GM21526 (cell line): ENCODE data around the gene HS3ST2.
"Not testable (repeated sequence)": the region's sequence is repeated elsewhere in the genome, so short reads cannot be mapped to it uniquely, and the experiment has no call there.

Source experiments
- ATAC-seq: cut with Tn5 transposase; IDR thresholded peaks from one replicate; pipeline ENCODE4 v1.9.1; 2021; ENCODE audit warnings: moderate library complexity; ENCODE audit not compliant: unreplicated experiment, low FRiP score

HS3ST2 gene

GRCh38 chr16:22810226-22810625 lies 3.7 kb upstream of the HS3ST2 start:
- ATAC-seq: no peak

GRCh38 chr16:22813223-22813947 lies 577 bp upstream of the HS3ST2 start:
- no peak for ATAC-seq

- no peak for ATAC-seq
Observed at GRCh38 chr16:22814711-22815105, 746 bp downstream of the HS3ST2 start.

GRCh38 chr16:22815863-22816262 lies 1.9 kb downstream of the HS3ST2 start:
- ATAC-seq: no peak

GRCh38 chr16:22816475-22816874 lies 2.5 kb downstream of the HS3ST2 start:
- no peak for ATAC-seq

GRCh38 chr16:22818736-22819135 lies 4.8 kb downstream of the HS3ST2 start:
- not testable (repeated sequence) for ATAC-seq

- ATAC-seq: no peak
Observed at GRCh38 chr16:22838681-22839080, 24.7 kb downstream of the HS3ST2 start.

- not testable (repeated sequence) for ATAC-seq
Observed at GRCh38 chr16:22842031-22842430, 28.1 kb downstream of the HS3ST2 start.

- ATAC-seq: no peak
Observed at GRCh38 chr16:22843122-22843521, 29.2 kb downstream of the HS3ST2 start.

GRCh38 chr16:22843856-22844255 lies 29.9 kb downstream of the HS3ST2 start:
- ATAC-seq: no peak

GRCh38 chr16:22844416-22844815 lies 30.5 kb downstream of the HS3ST2 start:
- ATAC-seq: no peak

GRCh38 chr16:22847100-22847499 lies 33.1 kb downstream of the HS3ST2 start:
- no peak for ATAC-seq

- ATAC-seq: no peak
Observed at GRCh38 chr16:22847690-22848089, 33.7 kb downstream of the HS3ST2 start.

- no peak for ATAC-seq
Observed at GRCh38 chr16:22848451-22848850, 34.5 kb downstream of the HS3ST2 start.

GRCh38 chr16:22849517-22849916 lies 35.6 kb downstream of the HS3ST2 start:
- no peak for ATAC-seq

- ATAC-seq: no peak
Observed at GRCh38 chr16:22855231-22855630, 41.3 kb downstream of the HS3ST2 start.

- no peak for ATAC-seq
Observed at GRCh38 chr16:22857296-22858025, 43.5 kb downstream of the HS3ST2 start.

GRCh38 chr16:22859925-22860324 lies 46.0 kb downstream of the HS3ST2 start:
- ATAC-seq: no peak

- ATAC-seq: no peak
Observed at GRCh38 chr16:22861580-22861979, 47.6 kb downstream of the HS3ST2 start.

- no peak for ATAC-seq
Observed at GRCh38 chr16:22862046-22862445, 48.1 kb downstream of the HS3ST2 start.

GRCh38 chr16:22864375-22864774 lies 50.4 kb downstream of the HS3ST2 start:
- ATAC-seq: no peak

GRCh38 chr16:22868593-22869224 lies 54.7 kb downstream of the HS3ST2 start:
- no peak for ATAC-seq
